ENCODE results near the gene CD300E.
A peak's percentile ranks its signal among the peaks of the same experiment; 100 is the strongest.
"Not testable (repeated sequence)": the region's sequence is repeated elsewhere in the genome, so short reads cannot be mapped to it uniquely, and the experiment has no call there.

CD300E gene

DNA sequence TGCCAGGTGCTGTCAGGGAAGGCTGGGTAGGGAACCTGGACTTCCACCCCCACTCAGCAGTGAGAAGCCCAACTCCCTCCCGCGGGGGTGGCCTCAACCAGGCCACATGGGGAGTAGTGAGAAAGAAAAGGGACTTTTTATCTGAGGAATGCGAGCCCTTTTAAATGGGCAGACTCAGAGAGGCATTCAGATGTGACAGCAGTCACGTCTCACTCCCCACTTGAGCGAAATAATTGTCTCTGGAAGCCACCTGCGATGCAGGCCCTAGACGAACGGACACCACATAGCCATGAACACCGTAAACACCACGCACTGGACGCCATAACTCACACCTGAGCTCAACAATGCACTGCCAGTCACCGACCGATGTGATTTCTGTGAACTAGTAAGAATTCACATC is 11.9 kb upstream of the CD300E start:
- DNase-seq (ENCODE audit: low spot score), result no peak

DNA sequence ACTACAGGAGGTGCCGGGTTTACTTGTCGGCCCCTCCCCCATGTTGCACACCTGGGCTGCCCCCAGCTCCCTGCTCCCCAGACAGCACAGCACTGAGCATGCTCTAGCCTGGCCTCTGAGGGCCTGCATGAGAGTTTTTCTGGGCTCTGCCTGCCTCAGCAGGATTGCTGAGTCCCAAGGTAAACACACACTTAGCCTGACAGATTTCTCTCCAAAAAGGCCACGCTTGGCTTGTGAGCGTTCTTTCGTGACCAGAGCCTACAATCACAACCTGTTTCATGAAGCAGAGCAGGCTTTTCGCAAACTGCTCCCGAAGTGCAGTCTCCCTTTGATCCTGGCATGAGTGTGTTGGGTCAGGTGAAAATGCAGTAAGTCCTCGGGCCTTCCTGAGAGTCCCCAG is 9.8 kb upstream of the CD300E start:
- no peak for DNase-seq (ENCODE audit: low spot score)

DNA sequence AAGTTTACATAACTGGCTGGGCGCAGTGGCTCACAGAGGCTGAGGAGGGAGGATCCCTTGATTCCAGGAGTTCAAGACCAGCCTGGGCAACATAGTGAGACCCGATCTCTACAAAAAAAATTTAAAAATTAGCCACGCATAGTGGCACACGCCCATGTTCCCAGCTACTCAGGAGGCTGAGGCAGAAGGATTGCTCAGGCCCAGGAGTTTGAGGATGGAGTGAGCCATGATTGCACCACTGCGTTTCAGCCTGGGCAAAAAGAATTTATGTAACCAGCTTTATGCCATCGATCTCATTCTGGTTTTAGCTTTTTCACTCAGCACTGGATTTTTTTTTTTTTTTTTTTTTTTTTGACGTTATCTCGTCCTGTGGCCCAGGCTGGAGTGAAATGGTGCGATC is 9.1 kb upstream of the CD300E start:
- DNase-seq (ENCODE audit: low spot score), result no peak

DNA sequence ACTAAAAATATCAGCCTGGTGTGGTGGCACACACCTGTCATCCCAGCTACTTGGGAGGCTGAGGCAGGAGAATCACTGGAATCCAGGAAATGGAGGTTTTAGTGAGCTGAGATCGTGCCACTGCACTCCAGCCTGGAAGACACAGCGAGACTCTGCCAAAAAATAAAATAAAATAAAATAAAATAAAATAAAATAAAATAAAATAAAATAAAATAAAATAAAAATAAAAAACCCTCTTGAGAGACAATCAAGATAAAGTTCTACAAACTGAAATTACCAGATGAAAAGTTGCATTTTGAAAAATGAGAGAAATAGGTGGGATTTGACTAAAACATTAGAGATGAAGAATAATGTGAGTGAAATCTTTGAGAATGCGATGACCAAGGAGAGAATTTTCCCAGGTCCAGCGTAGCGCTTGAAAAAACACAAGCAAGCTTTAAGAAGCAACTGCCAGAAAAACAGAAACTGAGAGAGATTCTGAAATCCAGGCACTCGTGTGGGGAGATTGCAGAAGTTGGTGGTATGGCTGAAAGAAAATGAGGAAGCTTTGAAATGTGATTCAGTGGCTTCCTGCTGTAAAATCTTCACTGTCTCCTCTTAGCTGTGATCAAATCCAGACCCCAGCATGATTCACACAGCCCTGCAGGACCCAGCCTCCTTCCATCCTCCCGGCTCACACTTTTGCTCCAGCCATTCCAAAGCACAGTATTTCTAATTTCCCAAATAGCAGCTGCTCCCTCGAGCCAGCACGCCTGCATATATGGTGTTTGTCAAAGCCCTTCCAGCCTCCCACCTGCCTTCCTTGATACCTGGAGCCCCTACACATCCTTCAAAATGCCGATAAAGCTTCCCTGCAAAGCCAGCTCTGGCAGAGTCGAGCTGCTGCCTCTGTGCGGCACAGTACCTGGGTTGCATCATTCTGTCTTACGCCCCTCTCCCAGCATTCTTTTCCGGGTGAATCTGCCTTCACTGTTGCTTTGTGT is 8.2 kb upstream of the CD300E start:
- DNase-seq (ENCODE audit: low spot score), result peak; percentile 18

DNA sequence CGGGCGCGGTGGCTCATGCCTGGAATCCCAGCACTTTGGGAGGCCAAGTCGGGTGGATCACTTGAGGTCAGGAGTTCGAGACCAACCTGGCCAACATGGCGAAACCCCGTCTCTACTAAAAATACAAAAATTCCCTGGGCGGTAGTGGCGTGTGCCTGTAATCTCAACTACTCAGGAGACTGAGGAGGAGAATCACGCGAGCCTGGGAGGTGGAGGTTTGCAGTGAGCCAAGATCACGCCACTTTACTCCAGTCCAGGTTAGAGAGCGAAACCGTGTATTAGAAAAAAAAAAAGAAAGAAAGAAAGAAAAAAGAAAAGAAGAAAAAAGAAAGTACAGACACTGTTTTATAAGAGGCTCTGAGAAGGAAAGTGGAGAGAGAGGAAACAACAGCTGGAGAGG is 6.7 kb upstream of the CD300E start:
- DNase-seq (ENCODE audit: low spot score), result not testable (repeated sequence)

DNA sequence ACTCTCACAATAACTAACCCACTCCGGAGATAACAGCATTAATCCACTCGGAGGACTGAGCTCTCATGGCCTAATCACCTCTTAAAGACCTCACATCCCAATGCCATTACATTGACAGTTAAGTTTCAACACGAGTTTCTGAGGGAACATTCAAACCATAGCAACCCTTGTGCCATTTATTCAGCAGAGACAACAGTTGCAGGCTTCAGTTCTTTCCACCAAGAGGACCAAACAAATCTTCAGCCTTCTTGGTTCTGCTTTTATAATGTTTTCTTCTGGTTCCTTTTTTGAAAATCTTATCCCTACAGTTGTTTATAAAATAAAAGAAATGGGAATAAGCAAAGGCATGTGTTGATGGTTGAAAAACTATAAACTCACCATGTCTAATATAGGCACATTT is 2.1 kb upstream of the CD300E start:
- no peak for DNase-seq (ENCODE audit: low spot score)

DNA sequence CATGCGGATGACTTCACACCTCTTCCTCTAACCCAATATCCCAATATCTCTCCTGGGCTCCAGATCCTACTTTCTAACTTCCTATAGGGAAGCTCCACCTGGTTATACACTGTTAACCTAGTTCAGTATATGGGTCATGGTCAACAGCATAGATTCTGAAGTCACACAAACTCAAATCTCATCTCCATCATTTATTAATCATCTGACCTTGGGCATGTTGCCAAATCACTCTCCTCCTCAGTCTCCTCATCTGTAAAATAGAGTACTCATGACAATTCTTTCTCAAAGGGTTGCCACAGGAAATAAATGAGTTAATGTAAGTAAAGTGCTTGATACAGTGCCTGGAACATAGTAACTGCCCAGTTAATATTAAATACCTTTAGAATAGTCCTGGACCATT is 593 bp upstream of the CD300E start:
- no peak for DNase-seq (ENCODE audit: low spot score)

DNA sequence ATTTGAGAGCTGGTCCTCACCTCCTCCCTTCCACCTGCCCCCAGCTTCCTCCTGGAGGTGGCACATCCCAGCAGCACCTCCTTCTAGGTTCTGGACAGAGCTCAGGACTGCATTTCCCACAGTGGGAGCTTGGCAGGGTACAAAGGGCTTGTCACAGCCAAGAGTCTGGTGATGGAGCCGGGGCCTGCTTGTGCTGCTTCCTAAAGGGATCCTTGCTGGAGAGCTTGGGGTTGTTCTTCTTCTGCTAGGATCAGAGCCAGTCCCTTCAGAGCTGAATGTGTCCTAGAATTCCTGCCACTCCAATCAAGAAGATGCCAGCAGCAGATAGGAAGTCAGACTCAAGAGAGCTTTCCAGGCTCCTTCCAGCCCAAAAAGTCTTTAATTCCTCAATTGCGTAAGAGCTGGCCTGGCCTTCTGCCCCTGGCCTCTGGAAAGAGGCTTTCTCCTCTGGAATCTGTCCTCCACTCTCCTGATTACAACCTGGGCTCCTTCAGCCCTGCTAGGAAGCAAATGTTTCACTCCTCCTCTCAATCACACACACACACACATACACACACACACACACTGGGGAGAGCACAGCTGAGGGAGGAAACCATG is 4.4 kb downstream of the CD300E start:
- no peak for DNase-seq (ENCODE audit: low spot score)

DNA sequence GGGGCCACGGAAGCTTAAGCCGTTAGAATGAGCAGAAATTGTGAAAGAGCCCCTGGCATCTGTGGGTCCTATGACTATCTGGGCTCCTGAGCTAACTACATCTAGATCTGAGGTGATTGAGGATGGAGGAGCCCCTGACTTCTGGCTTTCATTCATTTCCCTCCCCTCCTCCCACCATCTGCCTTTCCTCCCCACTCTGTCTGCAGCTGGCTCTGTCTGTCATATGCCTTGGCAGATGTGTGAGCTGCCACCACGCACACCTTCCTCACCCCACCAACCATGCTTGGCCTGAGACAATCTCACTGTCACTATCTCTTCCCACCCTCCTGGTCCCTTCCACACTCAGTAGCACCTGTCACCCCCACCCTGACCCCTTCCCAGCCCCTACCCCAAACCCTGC is 5.1 kb downstream of the CD300E start:
- DNase-seq (ENCODE audit: low spot score), result no peak

DNA sequence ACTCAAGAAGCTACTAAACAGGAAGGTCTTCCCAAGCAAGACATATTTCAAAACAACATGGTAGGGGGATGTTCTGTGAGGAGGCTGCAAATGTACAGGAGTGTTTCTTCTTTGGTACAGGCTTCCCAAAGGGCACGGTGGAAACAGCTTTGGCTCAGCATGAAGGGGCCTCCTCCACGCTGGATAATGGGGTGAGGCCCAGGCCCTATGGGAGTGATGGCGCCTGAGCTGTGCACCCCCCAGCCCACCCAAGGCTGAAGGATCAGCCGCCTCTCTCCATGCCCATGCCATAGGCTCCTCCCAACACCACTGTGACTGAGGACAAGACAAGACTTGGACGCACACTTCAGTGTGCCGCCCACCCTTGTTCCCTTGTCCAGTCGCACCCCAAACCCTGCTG is 6.8 kb downstream of the CD300E start:
- DNase-seq (ENCODE audit: low spot score), result no peak

DNA sequence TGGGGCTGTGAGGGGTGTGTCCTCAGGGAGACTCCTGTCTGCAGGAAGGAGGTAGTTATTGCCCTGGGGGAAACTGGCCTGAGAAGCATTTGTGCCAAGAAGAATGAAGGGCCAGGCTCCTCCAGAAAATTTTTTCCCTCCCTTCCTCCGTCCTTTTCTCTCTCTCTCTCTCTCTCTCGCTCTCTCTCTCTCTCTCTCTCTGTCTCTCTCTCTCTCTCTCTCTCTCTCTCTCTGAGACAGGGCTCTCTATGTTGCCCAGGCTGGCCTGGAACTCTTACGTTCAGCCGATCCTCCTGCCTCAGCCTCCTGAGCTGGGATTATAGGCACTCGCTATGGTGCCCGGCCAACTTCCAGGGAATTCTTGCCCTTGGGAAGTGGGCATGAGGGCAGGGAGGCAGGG is 11.5 kb downstream of the CD300E start:
- DNase-seq (ENCODE audit: low spot score), result no peak

DNA sequence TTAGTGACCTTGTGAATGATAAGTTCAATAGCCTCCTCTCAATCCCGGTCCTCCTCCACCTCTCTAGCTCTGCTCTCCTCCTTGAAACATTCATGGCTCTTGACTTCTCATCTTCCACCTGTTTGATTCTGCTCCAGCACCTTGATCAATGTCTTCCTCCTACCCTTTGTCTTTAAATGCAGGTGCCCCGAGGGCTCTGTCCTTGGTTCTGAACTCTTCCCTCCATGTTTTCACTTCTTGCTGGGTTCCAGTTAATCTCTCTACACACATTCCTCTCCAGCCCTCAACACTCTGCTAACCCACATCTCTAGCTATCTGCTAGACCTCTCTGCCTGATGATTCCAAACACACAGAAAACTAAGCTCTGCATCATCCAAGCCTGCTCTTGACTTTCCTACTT is 13.4 kb downstream of the CD300E start:
- no peak for DNase-seq (ENCODE audit: low spot score)

DNA sequence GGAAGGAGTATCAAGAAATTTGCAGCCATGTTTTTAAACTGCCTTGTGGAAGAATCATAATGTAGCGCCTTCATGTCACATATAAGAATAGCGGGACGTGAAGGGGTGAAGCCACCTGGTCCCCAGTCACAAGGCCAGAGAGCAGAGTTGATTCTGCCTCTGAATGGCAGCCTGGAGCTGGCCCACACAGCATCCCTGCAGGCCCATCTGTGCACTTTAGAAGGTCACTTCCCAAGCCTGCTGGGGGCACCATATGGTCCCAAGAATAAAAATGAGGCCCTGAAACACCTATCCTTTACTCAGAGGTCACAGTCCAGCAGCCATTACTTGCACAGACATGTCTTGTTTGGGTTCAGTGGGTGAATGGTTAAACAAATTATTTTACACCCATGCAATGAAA is 15.0 kb downstream of the CD300E start:
- no peak for DNase-seq (ENCODE audit: low spot score)

DNA sequence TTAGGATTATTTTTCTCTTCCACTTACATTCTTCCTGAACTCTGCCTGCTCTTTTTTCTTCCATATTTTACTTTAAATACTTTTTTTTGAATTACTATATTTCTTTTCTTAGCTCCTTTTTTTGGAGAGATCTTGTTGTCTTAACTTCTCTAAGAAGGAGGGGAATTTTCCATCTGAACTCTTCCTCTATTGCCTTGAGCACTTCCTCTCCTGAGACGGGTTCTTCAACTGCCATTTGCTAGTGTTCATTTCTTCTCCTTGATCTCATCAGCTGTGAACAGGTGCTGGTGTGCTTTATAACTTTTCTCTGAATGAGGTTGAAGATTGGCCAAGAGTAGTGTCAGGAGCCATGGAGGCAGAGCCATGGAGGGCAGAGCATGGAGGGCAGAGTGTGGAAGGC is 16.3 kb downstream of the CD300E start:
- DNase-seq (ENCODE audit: low spot score), result no peak

DNA sequence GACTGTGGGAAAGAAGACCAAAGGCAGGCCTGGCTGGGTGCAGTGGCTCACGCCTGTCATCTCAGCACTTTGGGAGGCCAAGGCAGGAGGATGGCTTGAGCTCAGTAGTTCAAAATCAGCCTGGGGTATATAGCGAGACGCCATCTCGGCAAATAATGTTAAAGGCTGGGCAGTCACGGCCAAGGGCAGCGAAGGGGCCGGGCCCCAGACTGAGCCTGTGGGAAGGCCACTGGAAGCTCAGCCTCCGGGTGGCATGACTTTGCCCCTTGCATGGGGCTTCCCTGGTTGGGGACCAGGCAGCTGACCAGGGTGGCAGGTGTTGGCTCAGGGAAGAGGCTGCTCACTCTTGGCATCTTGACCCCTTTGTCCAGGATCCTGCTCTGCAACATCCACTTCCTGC is 17.5 kb downstream of the CD300E start:
- no peak for DNase-seq (ENCODE audit: low spot score)

DNA sequence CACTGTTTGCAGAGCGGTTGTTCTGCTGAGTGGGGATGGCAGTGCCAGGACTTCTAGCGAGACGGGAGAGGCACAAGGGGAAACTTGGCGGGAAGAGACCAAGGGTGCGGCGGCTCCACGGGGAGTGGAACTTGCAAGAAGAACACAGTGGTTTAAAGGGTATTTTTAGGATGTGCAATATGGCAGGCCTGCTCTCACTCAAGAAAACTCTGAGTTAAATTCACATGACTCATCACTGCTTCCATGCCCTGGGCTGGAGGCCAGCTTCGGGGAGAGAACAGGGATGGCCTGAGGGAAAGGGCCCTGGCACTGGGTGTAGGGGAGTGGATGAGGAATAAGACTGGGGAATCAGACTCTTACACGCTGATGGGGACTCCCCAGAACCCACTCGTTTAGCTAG is 18.2 kb downstream of the CD300E start:
- peak; percentile 43 for DNase-seq (ENCODE audit: low spot score)

DNA sequence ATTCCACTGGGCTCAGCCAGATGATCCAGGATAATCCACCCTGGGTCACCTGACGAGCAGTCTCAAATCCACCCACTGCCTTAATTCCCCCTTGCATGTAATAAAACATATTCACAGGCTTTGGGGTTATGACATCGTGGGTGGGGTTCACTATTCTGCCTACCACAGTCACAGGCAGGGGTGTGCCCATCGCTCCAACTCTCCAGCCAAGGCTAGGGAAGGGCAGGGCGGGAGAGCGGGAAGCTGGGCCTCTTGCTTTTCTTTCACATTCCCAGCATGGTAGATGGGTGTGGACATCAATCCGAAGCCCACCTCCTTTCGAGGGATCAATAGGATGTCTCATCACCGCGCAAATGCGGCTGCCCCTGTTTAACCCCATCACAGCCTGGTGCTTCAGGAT is 18.8 kb downstream of the CD300E start:
- DNase-seq (ENCODE audit: low spot score), result no peak

DNA sequence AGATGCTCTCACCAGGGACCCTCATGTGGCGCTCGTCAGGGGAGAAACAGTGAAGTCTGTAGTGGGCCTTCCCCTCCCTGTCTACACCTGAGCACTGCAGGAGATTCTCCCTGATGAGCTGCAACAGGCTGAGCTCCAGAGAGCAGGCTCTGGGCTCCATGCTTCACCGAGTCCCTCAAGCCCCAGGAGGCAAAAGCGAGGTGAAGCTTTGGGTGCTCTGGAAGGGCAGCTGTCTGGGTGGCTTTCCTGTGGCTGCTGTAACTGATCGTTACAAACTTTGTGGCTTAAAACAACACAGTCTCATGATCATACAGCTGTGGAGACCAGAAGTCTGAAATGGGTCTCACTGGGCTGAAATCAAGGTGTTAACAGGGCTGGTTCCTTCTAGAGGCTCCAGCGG is 19.3 kb downstream of the CD300E start:
- DNase-seq (ENCODE audit: low spot score), result no peak

DNA sequence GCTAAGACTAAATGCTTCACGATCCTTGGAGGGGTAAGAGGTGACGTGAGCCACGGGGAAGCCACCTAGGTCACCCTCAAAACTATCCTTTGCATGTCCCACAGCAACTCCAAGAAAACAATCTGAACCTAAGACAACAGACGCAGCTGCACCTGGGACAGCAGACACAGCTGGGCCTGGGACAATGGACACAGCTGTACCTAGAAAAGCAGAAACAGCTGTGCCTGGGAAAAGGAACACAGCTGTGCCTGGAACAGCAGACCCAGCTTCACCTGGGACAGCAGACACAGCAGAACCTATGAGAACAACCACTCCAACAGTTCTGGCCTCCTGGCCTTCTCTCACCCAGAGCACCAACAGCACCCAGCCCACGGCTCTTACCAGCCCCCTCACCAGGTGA is 19.8 kb downstream of the CD300E start:
- no peak for DNase-seq (ENCODE audit: low spot score)

DNA sequence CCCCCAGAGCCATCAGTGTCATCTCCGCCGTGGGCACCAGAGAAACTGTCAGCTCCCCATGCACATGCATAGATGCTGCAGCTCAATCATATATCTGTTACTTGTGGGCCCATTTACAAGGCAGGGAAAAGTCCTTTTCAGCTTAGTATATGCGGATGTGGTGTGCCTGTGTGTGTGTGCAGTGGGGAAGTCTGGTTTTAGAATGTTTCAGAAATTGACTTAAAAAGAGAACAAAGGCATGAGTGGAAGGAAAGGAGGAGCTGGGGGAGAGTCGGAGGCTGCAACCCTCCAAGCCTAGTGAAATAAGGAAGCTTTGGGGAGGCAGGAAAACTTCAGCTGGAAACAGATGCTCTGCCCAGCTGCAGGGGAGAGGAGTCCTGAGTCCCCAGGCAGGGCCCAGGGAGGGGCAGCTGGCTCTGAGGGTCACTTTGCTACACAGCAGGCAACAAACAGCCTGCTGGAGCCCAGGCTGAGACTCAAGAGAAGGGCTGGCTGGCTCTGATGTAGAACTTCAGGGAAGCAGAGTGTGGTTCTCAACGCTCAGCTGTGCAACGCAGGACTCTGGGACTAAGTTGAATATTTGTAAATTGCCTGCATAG is 20.4 kb downstream of the CD300E start:
- no peak for DNase-seq (ENCODE audit: low spot score)

DNA sequence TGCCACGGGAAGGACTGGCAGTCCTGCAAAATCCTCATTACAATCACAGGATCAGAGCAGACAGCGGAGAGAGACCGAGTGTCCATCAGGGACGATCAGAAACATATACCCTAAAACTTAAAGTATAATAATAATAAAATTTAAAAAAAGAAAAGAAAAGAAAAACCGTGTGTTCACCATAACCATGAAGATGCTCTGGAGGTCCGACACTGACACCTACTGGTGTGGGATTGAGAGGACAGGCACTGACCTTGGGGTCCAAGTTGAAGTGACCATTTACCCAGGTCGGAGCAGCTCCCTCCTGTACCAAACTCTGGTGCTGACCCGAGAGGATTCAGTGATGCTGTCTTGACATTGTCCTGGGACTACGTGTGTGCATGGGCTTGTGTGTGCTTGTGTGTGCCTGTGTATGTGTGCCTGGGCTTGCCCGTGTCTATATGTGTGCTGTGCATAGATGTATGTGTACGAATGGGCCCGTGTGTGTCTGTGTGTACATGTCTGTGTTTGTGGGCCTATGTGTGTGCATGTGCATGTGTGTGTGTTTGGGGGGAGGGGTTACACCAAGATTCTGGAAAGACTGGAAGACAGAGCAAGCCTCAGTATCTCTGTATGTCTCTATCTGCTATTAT is 21.5 kb downstream of the CD300E start:
- DNase-seq (ENCODE audit: low spot score), result peak; percentile 35

DNA sequence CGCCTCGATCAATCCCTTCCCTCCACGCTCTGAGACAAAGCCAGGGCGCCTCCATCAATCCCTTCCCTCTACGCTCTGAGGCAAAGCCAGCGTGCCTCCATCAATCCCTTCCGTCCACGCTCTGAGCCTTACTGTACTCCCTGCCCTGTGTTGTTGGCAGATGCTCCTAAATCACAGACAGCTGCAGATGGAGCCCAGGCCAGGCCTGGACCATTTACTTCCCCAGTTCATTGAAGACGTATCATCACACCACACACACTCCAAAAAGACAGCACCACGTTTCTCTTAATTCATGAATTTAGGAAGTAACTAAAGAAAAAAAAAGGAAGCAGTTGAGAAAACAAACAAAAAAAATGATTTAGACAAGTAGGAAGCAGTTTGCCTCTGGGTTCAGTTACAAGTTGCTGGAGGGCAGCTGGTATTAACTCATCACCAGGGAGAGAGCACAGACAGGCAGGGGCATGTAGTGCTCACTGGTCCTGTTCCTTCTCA is 24.0 kb downstream of the CD300E start:
- DNase-seq (ENCODE audit: low spot score), result no peak

DNA sequence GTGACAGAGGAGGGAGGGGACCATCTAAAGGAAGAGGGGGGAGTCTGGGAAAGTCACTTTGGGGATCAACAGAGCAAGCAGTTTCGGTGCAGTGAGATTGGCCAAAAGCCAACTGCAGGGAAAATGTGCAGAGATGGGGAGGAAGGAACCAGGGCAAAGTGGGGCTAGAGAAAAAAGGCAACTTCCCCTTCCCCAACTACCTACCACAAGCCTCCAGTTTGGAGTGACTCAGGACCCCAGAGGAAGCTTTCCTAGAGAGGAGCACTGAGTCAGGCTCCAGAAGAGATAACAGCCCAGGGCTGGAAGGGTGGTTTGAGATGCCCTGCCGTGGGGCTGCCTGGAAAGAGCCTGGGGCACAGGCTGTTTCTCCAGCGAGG is 24.5 kb downstream of the CD300E start:
- DNase-seq (ENCODE audit: low spot score), result no peak
